Measurements from ENCODE around the gene ZNF512B. TPM values are rescaled to one million over a fixed set of nuclear protein-coding genes. Genes with fewer than 3 reads are reported as not detected.

ZNF512B gene
- total RNA-seq, 1 experiment from 2014 or later, result 58.1 TPM

- no peaks in the 10 kb centered on the region for H3K27me3 Mint-ChIP-seq (ENCODE audit: unreplicated experiment)
- H3K4me1 Mint-ChIP-seq (ENCODE audit: low read depth, unreplicated experiment), result no peaks in the 10 kb centered on the region
- H3K4me3 Mint-ChIP-seq (ENCODE audit: low read depth, unreplicated experiment), result no peak overlapping the region
- H3K36me3 Mint-ChIP-seq (ENCODE audit: insufficient read depth, unreplicated experiment), result peaks cover 96% of the 10 kb centered on the region
- CTCF ChIA-PET, result no interaction called here
- DNase-seq, result no peak
- no peak overlapping the region for H3K27ac Mint-ChIP-seq (ENCODE audit: unreplicated experiment)
- intact Hi-C loops (cut with micrococcal nuclease; ENCODE audit: unreplicated experiment), result no loop called here
- BruUV-seq (replicated peaks), result no TSS peak
- peaks cover 3% of the 10 kb centered on the region for H3K9me3 Mint-ChIP-seq (ENCODE audit: low read depth, unreplicated experiment)
- no peak for TF ChIP-seq CTCF (IDR thresholded peaks at IDR 0.05; ENCODE audit: unreplicated experiment)
These were observed 35.7 kb upstream of the ZNF512B start for GRCh38 chr20:64005394-64005793.

- H3K27ac Mint-ChIP-seq (ENCODE audit: unreplicated experiment), result no peak overlapping the region
- peaks cover 3% of the 10 kb centered on the region for H3K9me3 Mint-ChIP-seq (ENCODE audit: low read depth, unreplicated experiment)
- H3K4me3 Mint-ChIP-seq (ENCODE audit: low read depth, unreplicated experiment), result no peak overlapping the region
- CTCF ChIA-PET, result interaction anchor here (0.6 to 0.7 kb wide), 2 partner anchors 30 to 687 kb away, joined by 3 to 4 read pairs; no protein-coding TSS in a partner anchor
- no peaks in the 10 kb centered on the region for H3K27me3 Mint-ChIP-seq (ENCODE audit: unreplicated experiment)
- no peaks in the 10 kb centered on the region for H3K4me1 Mint-ChIP-seq (ENCODE audit: low read depth, unreplicated experiment)
- intact Hi-C loops (cut with micrococcal nuclease; ENCODE audit: unreplicated experiment), result no loop called here
- peaks cover 96% of the 10 kb centered on the region for H3K36me3 Mint-ChIP-seq (ENCODE audit: insufficient read depth, unreplicated experiment)
- BruUV-seq (replicated peaks), result no TSS peak
- TF ChIP-seq CTCF (IDR thresholded peaks at IDR 0.05; ENCODE audit: unreplicated experiment), result no peak
- no peak for DNase-seq
These were observed 34.4 kb upstream of the ZNF512B start for GRCh38 chr20:64003960-64004725.

GRCh38 chr20:64001607-64002011, 31.9 kb upstream of the ZNF512B start:
- Mint-ChIP-seq H3K27ac (ENCODE audit: unreplicated experiment) (no peak overlapping the region), H3K4me3 (ENCODE audit: low read depth, unreplicated experiment) (no peak overlapping the region), H3K4me1 (ENCODE audit: low read depth, unreplicated experiment) (no peaks in the 10 kb centered on the region), H3K9me3 (ENCODE audit: low read depth, unreplicated experiment) (no peaks in the 10 kb centered on the region), H3K36me3 (ENCODE audit: insufficient read depth, unreplicated experiment) (peaks cover 96% of the 10 kb centered on the region), H3K27me3 (ENCODE audit: unreplicated experiment) (no peaks in the 10 kb centered on the region)
- TF ChIP-seq CTCF (IDR thresholded peaks at IDR 0.05; ENCODE audit: unreplicated experiment), result no peak
- intact Hi-C loops (cut with micrococcal nuclease; ENCODE audit: unreplicated experiment), result no loop called here
- DNase-seq, result no peak
- BruUV-seq (replicated peaks), result no TSS peak
- CTCF ChIA-PET, result no interaction called here

- Mint-ChIP-seq H3K4me1 (ENCODE audit: low read depth, unreplicated experiment) (no peaks in the 10 kb centered on the region), H3K9me3 (ENCODE audit: low read depth, unreplicated experiment) (no peaks in the 10 kb centered on the region), H3K36me3 (ENCODE audit: insufficient read depth, unreplicated experiment) (peaks cover 95% of the 10 kb centered on the region), H3K27me3 (ENCODE audit: unreplicated experiment) (no peaks in the 10 kb centered on the region), H3K27ac (ENCODE audit: unreplicated experiment) (no peak overlapping the region), H3K4me3 (ENCODE audit: low read depth, unreplicated experiment) (no peak overlapping the region)
- TF ChIP-seq CTCF (IDR thresholded peaks at IDR 0.05; ENCODE audit: unreplicated experiment), result no peak
- BruUV-seq (replicated peaks), result no TSS peak
- DNase-seq, result no peak
- CTCF ChIA-PET, result no interaction called here
- intact Hi-C loops (cut with micrococcal nuclease; ENCODE audit: unreplicated experiment), result no loop called here
These were observed 31.2 kb upstream of the ZNF512B start for GRCh38 chr20:64000906-64001305.

Data from Calu3 (cell line).